HS-5 (cell line): Measurements from ENCODE around the gene AMELY.
"Not testable (repeated sequence)": the region's sequence is repeated elsewhere in the genome, so short reads cannot be mapped to it uniquely, and the experiment has no call there.

ENCODE experiments used
- DNase-seq: peaks from one replicate; pipeline ENCODE4 v3.0.0-alpha.2; 2012; ENCODE audit warnings: low read depth

Gene AMELY, protein sequence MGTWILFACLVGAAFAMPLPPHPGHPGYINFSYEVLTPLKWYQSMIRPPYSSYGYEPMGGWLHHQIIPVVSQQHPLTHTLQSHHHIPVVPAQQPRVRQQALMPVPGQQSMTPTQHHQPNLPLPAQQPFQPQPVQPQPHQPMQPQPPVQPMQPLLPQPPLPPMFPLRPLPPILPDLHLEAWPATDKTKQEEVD

DNA sequence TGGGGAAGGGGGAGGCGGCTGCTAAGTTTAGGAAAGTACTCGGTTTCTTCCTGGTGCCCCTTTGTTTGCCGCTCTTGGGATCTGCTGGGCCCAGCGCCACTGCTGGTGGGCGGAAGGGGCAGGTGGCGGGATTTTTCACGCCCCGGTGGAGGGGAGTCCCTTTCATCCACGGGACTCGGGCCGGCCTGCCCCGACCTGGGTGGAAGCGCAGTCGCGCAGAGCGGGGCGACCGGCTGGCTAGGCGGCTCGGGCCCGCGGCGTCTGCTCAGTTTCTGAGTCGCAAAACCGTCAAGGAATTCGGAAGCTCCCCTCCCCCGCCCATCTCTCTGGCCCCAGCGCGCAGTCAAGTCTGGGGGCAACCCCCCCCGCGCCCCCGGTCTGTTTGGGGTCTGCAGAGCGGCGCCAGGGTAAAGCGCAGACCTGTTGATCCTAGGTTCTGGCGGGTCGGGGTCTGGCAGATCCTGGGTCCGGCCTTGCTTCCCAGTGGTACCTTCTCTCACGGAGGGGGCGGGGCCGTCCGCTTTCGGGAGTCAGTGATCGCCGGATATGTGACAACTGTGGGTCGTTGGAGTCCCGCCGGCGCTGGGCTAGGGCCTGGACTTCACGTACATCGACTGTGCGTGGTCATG lies at the start of gene AMELY:
AMELY (minus strand) TSS at position 500 of the 629 bp plus-strand sequence. CDS start 39,144 bp downstream, outside the sequence.
- DNase-seq: no peak

- DNase-seq: no peak
These were observed 38.4 kb upstream of the AMELY start for GRCh38 chrY:6949947-6950346.

GRCh38 chrY:6948378-6948777 lies 36.8 kb upstream of the AMELY start:
- no peak for DNase-seq

DNA sequence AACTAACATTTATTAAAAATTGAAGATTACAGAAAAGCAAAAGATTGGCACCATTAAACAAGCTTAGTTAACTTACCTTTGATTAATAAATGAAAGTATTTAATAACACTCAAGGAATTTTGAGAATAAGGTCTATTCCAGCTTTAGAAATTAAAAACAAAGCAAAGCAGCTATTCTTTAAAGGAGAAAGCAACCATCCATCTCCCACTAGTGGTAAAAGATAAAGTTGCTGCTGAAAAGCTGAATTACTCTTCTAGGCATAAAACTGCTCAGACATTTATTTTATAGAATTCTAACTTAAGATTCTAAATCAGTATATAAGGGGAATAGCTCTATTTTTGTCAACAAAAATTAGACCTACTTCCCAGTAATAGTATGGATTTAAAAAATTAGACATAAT lies 36.1 kb upstream of the AMELY start:
- no peak for DNase-seq

- no peak for DNase-seq
These were observed 23.9 kb upstream of the AMELY start for GRCh38 chrY:6935497-6935896.

DNA sequence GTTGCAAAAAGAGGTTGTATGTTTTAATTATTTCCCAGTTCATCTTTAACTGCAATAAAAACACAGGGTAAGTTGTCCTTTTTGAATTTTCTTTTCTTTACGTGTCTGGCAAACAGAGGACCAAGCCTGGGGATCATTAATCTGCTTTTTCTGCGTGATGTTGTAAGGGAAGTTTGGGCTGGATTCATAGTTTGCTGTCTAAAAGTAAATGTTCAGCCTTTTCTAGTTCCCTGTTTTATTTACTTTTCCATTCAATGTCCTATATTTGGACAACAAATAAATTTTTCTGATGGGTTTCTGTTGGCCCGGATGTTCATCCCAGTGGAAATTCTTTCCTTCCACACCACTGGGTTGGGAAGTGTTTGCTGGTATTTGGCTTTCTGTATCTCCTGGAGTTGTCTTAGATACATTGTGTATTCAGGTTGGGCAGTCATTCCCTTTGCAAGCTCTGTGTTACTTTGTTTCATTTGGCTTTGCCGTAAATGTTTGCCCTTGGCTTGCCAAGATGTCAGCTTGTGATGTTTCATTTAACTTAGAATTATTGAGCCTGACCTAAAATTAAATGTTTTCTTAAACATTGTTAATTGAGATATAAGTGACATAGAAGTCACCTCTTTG lies 20.3 kb upstream of the AMELY start:
- DNase-seq: no peak

GRCh38 chrY:6929237-6929636 lies 17.7 kb upstream of the AMELY start:
- DNase-seq: no peak

GRCh38 chrY:6928265-6928664 lies 16.7 kb upstream of the AMELY start:
- DNase-seq: no peak

GRCh38 chrY:6921061-6921460 lies 9.5 kb upstream of the AMELY start:
- DNase-seq: no peak

DNA sequence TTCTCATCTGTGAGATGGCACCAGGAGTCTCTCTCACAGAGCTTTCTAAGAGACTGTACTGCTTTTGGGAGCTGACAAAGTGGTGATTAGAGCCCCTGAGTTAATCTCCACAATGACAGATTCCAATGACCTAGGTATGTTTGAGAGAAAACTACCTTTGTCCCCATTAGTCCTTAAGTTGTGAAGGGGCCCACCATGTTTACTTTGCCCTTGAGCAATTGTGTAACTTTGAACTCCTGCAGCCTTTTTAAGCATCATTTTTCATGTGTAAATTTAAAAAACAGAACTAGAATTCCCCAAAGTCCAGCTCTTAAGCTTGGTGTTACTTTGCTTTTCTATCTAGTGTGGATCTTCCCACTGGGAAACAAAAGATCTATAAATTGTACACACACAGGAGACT lies 1.8 kb upstream of the AMELY start:
- no peak for DNase-seq

DNA sequence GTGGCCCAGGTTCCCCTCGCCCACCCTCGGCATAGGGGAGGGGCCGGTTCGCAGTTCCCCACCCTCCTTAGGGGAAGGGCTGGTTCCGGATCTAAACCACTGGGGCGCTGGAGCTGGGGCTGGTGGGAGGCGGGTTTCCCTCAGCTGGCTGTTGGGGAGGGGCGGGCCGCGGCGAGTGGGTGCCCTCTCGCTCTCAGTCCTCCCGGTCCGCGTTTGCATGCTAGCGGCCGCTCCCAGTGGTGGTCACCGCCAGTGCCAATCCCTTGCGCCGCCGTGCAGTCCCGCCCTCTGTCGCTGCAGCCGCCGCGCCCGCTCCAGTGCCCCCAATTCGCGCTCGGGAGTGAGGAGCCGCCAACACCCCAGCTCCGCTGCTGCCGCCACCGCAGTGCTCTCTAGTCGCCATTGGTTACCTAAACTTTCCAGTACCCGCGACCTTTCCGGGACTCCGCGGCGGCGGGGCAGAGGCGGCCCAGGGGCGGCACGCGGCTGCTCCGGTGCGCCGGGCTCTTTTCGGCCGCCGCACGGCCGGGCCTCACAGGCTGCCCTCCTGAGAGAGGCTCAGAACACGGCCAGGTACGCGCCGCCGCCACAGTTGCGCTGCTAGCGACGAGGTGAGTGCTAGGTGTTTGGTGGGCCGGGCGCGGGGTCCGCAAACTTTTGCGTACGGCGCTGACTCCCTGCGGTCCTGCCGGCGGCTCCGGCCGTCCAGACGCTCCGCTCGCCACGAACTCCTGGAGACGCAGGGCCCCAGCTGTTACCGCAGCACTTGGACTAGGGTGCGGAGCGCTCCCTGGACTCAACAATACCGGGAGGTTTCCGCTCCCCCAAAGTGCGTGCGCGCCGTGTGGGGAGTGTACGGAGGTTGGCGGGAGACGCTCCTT lies 940 bp downstream of the AMELY start, which contains the start of gene TBL1Y:
TBL1Y (plus strand) TSS at position 326 of the 881 bp plus-strand sequence. CDS start 114,388 bp downstream, outside the sequence.
- DNase-seq: no peak

- no peak for DNase-seq
These were observed 1.7 kb downstream of the AMELY start for GRCh38 chrY:6909856-6910255.

- DNase-seq: no peak
These were observed 2.4 kb downstream of the AMELY start for GRCh38 chrY:6909118-6909521.

DNA sequence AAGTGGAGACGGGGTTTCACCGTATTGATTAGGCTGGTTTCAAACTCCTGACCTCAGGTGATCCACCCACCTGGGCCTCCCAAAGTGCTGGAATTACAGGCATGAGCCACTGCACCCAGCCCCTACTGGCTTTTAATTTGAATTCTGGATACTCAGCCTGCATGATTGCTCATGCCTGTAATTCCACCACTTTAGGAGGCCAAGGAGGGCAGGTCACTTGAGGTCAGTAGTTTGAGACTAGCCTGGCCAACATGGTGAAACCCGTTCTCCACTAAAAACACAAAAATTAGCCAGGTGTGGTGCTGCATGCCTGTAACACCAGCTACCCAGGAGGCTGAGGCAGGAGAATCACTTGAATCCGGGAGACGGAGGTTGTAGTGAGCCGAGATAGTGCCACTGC lies 3.5 kb downstream of the AMELY start:
- not testable (repeated sequence) for DNase-seq

- no peak for DNase-seq
These were observed 4.0 kb downstream of the AMELY start for GRCh38 chrY:6907591-6907990.

- DNase-seq: not testable (repeated sequence)
These were observed 9.4 kb downstream of the AMELY start for GRCh38 chrY:6902116-6902515.

GRCh38 chrY:6895236-6895635 lies 16.3 kb downstream of the AMELY start:
- DNase-seq: no peak

DNA sequence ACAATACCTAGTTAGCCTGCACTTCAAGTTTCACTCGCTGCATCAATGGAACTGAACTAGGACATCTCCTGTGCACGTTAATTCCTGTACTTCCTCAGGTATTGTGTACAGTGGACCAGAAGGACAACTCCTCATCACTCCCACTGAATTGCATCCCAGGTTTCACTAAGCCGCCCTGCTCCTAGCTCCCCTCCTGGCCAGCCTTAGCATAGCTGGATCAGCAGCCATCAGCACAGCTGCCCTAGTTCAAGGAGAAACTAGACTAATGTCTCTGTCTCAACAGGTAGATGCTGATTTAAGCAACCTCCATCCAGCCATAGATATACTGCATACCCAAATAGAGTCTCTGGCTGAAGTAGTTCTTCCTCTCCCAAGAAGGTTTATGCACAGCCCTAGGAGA lies 17.1 kb downstream of the AMELY start:
- DNase-seq: no peak

DNA sequence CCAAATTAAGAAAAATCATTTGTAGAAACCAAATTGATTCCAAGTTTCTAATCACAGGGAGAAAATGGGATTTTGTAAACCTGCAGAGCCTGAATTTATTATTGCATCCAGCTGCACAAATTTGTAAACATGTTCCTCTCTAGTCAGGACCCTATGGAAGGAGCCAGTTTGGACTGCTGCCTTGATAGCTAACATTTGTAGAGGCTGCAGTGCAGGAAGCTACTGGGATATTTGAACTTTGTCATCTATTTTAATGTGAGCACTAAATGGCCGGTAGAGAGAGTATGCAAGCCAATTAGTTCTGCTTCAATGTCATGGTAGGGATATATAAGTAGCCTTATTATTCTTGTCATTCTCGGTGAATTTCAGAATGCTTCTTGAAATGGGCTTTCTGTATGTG lies 62.2 kb downstream of the AMELY start:
- no peak for DNase-seq

- not testable (repeated sequence) for DNase-seq
These were observed 68.9 kb downstream of the AMELY start for GRCh38 chrY:6842650-6843049.
